ENCODE data around the gene EPB41L2. TPM values are rescaled to one million over a fixed set of nuclear protein-coding genes. Genes with fewer than 3 reads are reported as not detected.

EPB41L2 gene
- total RNA-seq, 1 donor from 2014 or later, result 314 TPM

- Mint-ChIP-seq H3K27me3 (ENCODE audit: unreplicated experiment) (peaks cover 4% of the 10 kb centered on the region), H3K9me3 (ENCODE audit: unreplicated experiment) (no peaks in the 10 kb centered on the region), H3K27ac (ENCODE audit: unreplicated experiment) (peak overlapping the region; percentile 91), H3K36me3 (ENCODE audit: low read depth, unreplicated experiment) (peaks cover 15% of the 10 kb centered on the region), H3K4me1 (ENCODE audit: unreplicated experiment) (peaks cover 14% of the 10 kb centered on the region), H3K4me3 (ENCODE audit: unreplicated experiment) (no peak overlapping the region)
- no peak for DNase-seq (ENCODE audit: low spot score)
- TF ChIP-seq, protein P1, sequence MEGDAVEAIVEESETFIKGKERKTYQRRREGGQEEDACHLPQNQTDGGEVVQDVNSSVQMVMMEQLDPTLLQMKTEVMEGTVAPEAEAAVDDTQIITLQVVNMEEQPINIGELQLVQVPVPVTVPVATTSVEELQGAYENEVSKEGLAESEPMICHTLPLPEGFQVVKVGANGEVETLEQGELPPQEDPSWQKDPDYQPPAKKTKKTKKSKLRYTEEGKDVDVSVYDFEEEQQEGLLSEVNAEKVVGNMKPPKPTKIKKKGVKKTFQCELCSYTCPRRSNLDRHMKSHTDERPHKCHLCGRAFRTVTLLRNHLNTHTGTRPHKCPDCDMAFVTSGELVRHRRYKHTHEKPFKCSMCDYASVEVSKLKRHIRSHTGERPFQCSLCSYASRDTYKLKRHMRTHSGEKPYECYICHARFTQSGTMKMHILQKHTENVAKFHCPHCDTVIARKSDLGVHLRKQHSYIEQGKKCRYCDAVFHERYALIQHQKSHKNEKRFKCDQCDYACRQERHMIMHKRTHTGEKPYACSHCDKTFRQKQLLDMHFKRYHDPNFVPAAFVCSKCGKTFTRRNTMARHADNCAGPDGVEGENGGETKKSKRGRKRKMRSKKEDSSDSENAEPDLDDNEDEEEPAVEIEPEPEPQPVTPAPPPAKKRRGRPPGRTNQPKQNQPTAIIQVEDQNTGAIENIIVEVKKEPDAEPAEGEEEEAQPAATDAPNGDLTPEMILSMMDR (IDR thresholded peaks at IDR 0.05; ENCODE audit: unreplicated experiment), result no peak
Observed at GRCh38 chr6:130888246-130888645, 174.8 kb downstream of the EPB41L2 start.

- no peak for DNase-seq (ENCODE audit: low spot score)
- no peaks in the 10 kb centered on the region for H3K9me3 Mint-ChIP-seq (ENCODE audit: unreplicated experiment)
- H3K36me3 Mint-ChIP-seq (ENCODE audit: low read depth, unreplicated experiment), result peaks cover 11% of the 10 kb centered on the region
- H3K27ac Mint-ChIP-seq (ENCODE audit: unreplicated experiment), result no peak overlapping the region
- no peak overlapping the region for H3K4me3 Mint-ChIP-seq (ENCODE audit: unreplicated experiment)
- TF ChIP-seq, protein P1 (IDR thresholded peaks at IDR 0.05; ENCODE audit: unreplicated experiment), result no peak
- peaks cover 4% of the 10 kb centered on the region for H3K27me3 Mint-ChIP-seq (ENCODE audit: unreplicated experiment)
- peaks cover 23% of the 10 kb centered on the region for H3K4me1 Mint-ChIP-seq (ENCODE audit: unreplicated experiment)
Observed at GRCh38 chr6:130886966-130887365, 176.1 kb downstream of the EPB41L2 start.

GRCh38 chr6:130885392-130886192 lies 177.5 kb downstream of the EPB41L2 start:
- H3K4me1 Mint-ChIP-seq (ENCODE audit: unreplicated experiment), result peaks cover 23% of the 10 kb centered on the region
- H3K36me3 Mint-ChIP-seq (ENCODE audit: low read depth, unreplicated experiment), result peaks cover 11% of the 10 kb centered on the region
- peak; percentile 79 for DNase-seq (ENCODE audit: low spot score)
- H3K27ac Mint-ChIP-seq (ENCODE audit: unreplicated experiment), result no peak overlapping the region
- TF ChIP-seq, protein P1 (IDR thresholded peaks at IDR 0.05; ENCODE audit: unreplicated experiment), result peak; percentile 85
- no peak overlapping the region for H3K4me3 Mint-ChIP-seq (ENCODE audit: unreplicated experiment)
- H3K27me3 Mint-ChIP-seq (ENCODE audit: unreplicated experiment), result peaks cover 4% of the 10 kb centered on the region
- H3K9me3 Mint-ChIP-seq (ENCODE audit: unreplicated experiment), result no peaks in the 10 kb centered on the region

- peaks cover 8% of the 10 kb centered on the region for H3K36me3 Mint-ChIP-seq (ENCODE audit: low read depth, unreplicated experiment)
- no peak for DNase-seq (ENCODE audit: low spot score)
- H3K4me1 Mint-ChIP-seq (ENCODE audit: unreplicated experiment), result peaks cover 11% of the 10 kb centered on the region
- TF ChIP-seq, protein P1 (IDR thresholded peaks at IDR 0.05; ENCODE audit: unreplicated experiment), result no peak
- H3K9me3 Mint-ChIP-seq (ENCODE audit: unreplicated experiment), result no peaks in the 10 kb centered on the region
- peak overlapping the region; percentile 58 for H3K27ac Mint-ChIP-seq (ENCODE audit: unreplicated experiment)
- peaks cover 1% of the 10 kb centered on the region for H3K27me3 Mint-ChIP-seq (ENCODE audit: unreplicated experiment)
- no peak overlapping the region for H3K4me3 Mint-ChIP-seq (ENCODE audit: unreplicated experiment)
Observed at GRCh38 chr6:130882370-130882769, 180.7 kb downstream of the EPB41L2 start.

- Mint-ChIP-seq H3K36me3 (ENCODE audit: low read depth, unreplicated experiment) (peaks cover 11% of the 10 kb centered on the region), H3K27me3 (ENCODE audit: unreplicated experiment) (peaks cover 3% of the 10 kb centered on the region), H3K9me3 (ENCODE audit: unreplicated experiment) (no peaks in the 10 kb centered on the region), H3K4me1 (ENCODE audit: unreplicated experiment) (peaks cover 9% of the 10 kb centered on the region), H3K27ac (ENCODE audit: unreplicated experiment) (no peak overlapping the region), H3K4me3 (ENCODE audit: unreplicated experiment) (no peak overlapping the region)
- DNase-seq (ENCODE audit: low spot score), result no peak
- TF ChIP-seq, protein P1 (IDR thresholded peaks at IDR 0.05; ENCODE audit: unreplicated experiment), result no peak
Observed at GRCh38 chr6:130879826-130880225, 183.2 kb downstream of the EPB41L2 start.

Data from endothelial cell (in vitro differentiated cells).